SK-N-MC (cell line): ENCODE results near the gene PCDHGA8.

ENCODE experiments used
- DNase-seq: peaks from one replicate; pipeline ENCODE4 v3.0.0-alpha.2; 2011; ENCODE audit warnings: low read depth, low spot score
- H3K27ac ChIP-seq: fragments of 200-600 bp; sonication (generic); 2 replicates; pipeline ENCODE4 v1.5.1; 2016; ENCODE audit warnings: mixed run types
- H3K36me3 ChIP-seq: fragments of 200-600 bp; sonication (generic); 2 replicates; pipeline ENCODE4 v1.6.1; 2017; ENCODE audit warnings: antibody characterized with exemption, low read length, mixed read lengths; ENCODE audit not compliant: insufficient read depth
- H3K4me3 ChIP-seq: fragments of 200-600 bp; sonication (generic); 2 replicates; pipeline ENCODE4 v1.5.1; 2016
- H3K9ac ChIP-seq: fragments of 200-600 bp; sonication (generic); 2 replicates; pipeline ENCODE4 v1.8.0; 2017; ENCODE audit warnings: mixed run types, mixed read lengths; ENCODE audit not compliant: insufficient read length
- H3K9me3 ChIP-seq: fragments of 200-600 bp; sonication (generic); 2 replicates; pipeline ENCODE4 v1.6.1; 2017; ENCODE audit warnings: low read depth, mild to moderate bottlenecking, antibody characterized with exemption, low read length, moderate library complexity, mixed read lengths
- EZH2 ChIP-seq: fragments of 200-600 bp; sonication (generic); IDR thresholded peaks from one replicate; pipeline ENCODE4 v1.6.1; 2017; ENCODE audit warnings: antibody characterized with exemption
- FOXP2 ChIP-seq: optimal IDR thresholded peaks from 2 replicates; pipeline ENCODE3; 2011; ENCODE audit warnings: mild to moderate bottlenecking, moderate library complexity; ENCODE audit not compliant: insufficient read depth; ENCODE audit errors: extremely low read length, control extremely low read depth
- POLR2AphosphoS5 ChIP-seq: IDR thresholded peaks from 2 replicates; pipeline ENCODE4 v1.6.1; 2012; ENCODE audit warnings: mild to moderate bottlenecking, low read depth, low read length, borderline replicate concordance

Gene PCDHGA8

GRCh38 chr5:141440341-141440740, 47.9 kb downstream of the PCDHGA8 start:
- no peak for TF ChIP-seq POLR2AphosphoS5
- no peak for TF ChIP-seq EZH2
- TF ChIP-seq FOXP2: no peak
- Histone ChIP-seq H3K9ac (no peak overlapping the region), H3K9me3 (no peaks in the 10 kb centered on the region), H3K36me3 (no peaks in the 10 kb centered on the region), H3K4me3 (no peak overlapping the region), H3K27ac (no peak overlapping the region)
- no peak for DNase-seq

GRCh38 chr5:141441571-141442170, 49.2 kb downstream of the PCDHGA8 start:
- Histone ChIP-seq H3K9ac (no peak overlapping the region), H3K4me3 (no peak overlapping the region), H3K9me3 (no peaks in the 10 kb centered on the region), H3K27ac (no peak overlapping the region), H3K36me3 (no peaks in the 10 kb centered on the region)
- no peak for DNase-seq
- TF ChIP-seq POLR2AphosphoS5 (no peak), FOXP2 (no peak), EZH2 (no peak)
